ENCODE measurements around the gene PIK3C3. TPM values are rescaled to one million over a fixed set of nuclear protein-coding genes. Genes with fewer than 3 reads are reported as not detected.

Gene PIK3C3
- total and polyA plus RNA-seq, 2 of the 8 experiments (the other 6 are each of a cell fraction or from before 2014, with no cell fraction given): 15.3 to 47.4 TPM

- Histone ChIP-seq H2BK120ac (replicated peaks; ENCODE audit: low read depth, low read length) (no peak overlapping the region), H3K4ac (replicated peaks; ENCODE audit: insufficient read length, low read depth, low read length) (no peak overlapping the region), H3K27ac (ENCODE audit: low read depth, low read length) (no peak overlapping the region), H2BK20ac (ENCODE audit: low read length) (no peak overlapping the region), H3K27me3 (replicated peaks in 1 of 4; ENCODE audit: control insufficient read depth in 3 of 4, extremely low read depth in 1 of 4, insufficient read depth in 3 of 4, low read length in 3 of 4) (no peaks in the 10 kb centered on the region), H3K23ac (ENCODE audit: insufficient read length) (no peak overlapping the region), H4K5ac (ENCODE audit: insufficient read length, low read depth, low read length) (no peak overlapping the region), H3K18ac (ENCODE audit: extremely low read depth, low read length) (no peak overlapping the region), H3K23me2 (ENCODE audit: low read depth, low read length) (no peaks in the 10 kb centered on the region), H3K9me3 (ENCODE audit: insufficient read depth in 2 of 2, low read depth in 1 of 2, low read length in 1 of 2) (no peaks in the 10 kb centered on the region), H2BK5ac (ENCODE audit: low read depth, low read length) (no peak overlapping the region), H3K4me2 (ENCODE audit: insufficient read depth in 1 of 2, low read depth in 2 of 2, low read length in 2 of 2) (no peak overlapping the region), H3K4me3 (ENCODE audit: extremely low read depth in 1 of 4, insufficient read depth in 2 of 4, low read depth in 3 of 4, low read length in 4 of 4) (no peak overlapping the region), H3K14ac (ENCODE audit: insufficient read length) (no peak overlapping the region), H3K36me3 (ENCODE audit: control insufficient read depth in 2 of 4, insufficient read depth in 4 of 4, low read length in 3 of 4) (no peaks in the 10 kb centered on the region), H3K56ac (replicated peaks; ENCODE audit: insufficient read length, low read depth, low read length) (no peak overlapping the region), H3K79me2 (ENCODE audit: control insufficient read depth in 1 of 2, insufficient read depth in 2 of 2, low read length in 2 of 2) (no peaks in the 10 kb centered on the region), H4K20me1 (replicated peaks in 1 of 2; ENCODE audit: control insufficient read depth in 1 of 2, insufficient read depth in 2 of 2, low read length in 2 of 2) (no peaks in the 10 kb centered on the region), H3K4me1 (replicated peaks in 1 of 4; ENCODE audit: control insufficient read depth in 3 of 4, insufficient read depth in 4 of 4, low read length in 3 of 4) (peaks cover 0 to 4% (median 1%) of the 10 kb centered on the region in 4 experiments; a peak in 2 of 7 replicates), H2BK15ac (ENCODE audit: low read length) (no peak overlapping the region), H2AFZ (ENCODE audit: low read length) (no peak overlapping the region), H4K8ac (ENCODE audit: extremely low read depth, insufficient read depth, low read length) (no peak overlapping the region), H3K9ac (replicated peaks in 1 of 4; ENCODE audit: extremely low read depth in 1 of 4, low read depth in 3 of 4, low read length in 3 of 4) (no peak overlapping the region), H2BK12ac (ENCODE audit: low read depth, low read length) (no peak overlapping the region), H2AK5ac (ENCODE audit: low read depth, low read length) (no peak overlapping the region), H3K79me1 (ENCODE audit: low read depth, low read length) (no peaks in the 10 kb centered on the region), H4K91ac (replicated peaks; ENCODE audit: insufficient read length, low read length) (no peak overlapping the region)
- no peak for DNase-seq (ENCODE audit: low read depth in 1 of 2, low spot score in 2 of 2)
- no peak for FAIRE-seq
- ChIA-PET CTCF (ENCODE audit: partially characterized antibody) (interaction anchor here (1.0 kb wide), 1 partner anchor 10 kb away, joined by 3 read pairs; no protein-coding TSS in a partner anchor), POLR2A (ENCODE audit: partially characterized antibody) (no interaction called here)
- no peak for TF ChIP-seq GABPA (IDR thresholded peaks at IDR 0.05; ENCODE audit: borderline replicate concordance, insufficient read depth, low read length)
Observed at GRCh38 chr18:41932899-41933298, 22.1 kb upstream of the PIK3C3 start.
